ENCODE measurements around the gene TRPC4.

Gene TRPC4

DNA sequence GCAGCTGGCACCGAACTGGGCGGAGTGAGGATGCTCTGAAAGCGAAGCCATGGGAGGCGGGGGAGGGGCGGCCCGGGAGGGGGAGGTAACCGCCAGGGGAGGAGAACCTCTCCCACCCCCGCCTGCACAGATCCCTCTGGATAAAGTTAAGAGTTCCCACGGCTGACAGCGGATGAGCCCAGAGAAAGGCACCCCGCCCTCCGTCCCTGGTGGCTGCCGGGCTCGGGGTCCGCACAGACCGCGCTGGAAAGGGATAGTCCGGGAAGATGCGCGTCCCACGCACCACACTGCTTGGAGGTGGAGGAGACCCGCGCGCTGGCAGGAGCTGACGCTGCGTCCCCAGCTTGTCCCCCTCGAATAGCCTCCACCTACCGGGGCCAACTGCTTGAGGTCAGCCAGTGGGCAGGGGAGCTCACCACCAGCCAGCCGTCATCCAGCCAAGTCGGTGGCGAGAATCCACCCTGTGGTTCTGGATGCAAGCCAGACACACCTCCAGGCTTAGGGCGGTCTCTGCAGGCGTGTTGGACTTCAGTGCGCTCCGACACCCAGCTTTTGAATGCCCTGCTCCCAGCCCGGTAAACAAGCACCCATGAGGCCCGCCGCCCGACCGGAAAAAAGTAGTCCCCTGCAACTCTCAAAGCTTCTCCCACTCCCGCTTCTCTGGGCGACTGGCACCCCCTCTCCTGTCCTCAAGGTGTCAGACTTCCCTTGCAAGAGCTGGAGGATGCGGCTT, at the start of gene TRPC4:
Gene TRPC4, minus strand, starts transcription at position 17 of the 733 bp plus-strand sequence. CDS start 86,439 bp downstream, outside the sequence.
- in situ Hi-C loops (cut with MboI; ENCODE audit: low sequenced_read_pairs), result no loop called here

DNA sequence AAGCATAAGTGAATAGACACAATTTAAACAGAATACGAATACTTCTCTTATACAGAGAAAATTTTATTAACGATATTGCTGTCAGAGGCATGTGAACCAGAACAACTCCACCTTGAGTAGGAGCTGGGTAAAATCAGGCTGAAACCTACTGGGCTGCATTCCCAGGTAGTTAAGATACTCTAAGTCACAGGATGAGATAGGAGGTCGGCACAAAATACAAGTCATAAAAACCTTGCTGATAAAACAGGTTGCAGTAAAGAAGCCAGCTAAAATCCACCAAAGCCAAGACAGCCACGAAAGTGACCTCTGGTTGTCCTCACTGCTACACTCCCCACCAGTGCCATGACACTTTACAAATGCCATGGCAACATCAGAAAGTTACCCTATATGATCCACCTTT, 49.2 kb upstream of the TRPC4 start:
- in situ Hi-C loops (cut with MboI; ENCODE audit: low sequenced_read_pairs), result no loop called here

DNA sequence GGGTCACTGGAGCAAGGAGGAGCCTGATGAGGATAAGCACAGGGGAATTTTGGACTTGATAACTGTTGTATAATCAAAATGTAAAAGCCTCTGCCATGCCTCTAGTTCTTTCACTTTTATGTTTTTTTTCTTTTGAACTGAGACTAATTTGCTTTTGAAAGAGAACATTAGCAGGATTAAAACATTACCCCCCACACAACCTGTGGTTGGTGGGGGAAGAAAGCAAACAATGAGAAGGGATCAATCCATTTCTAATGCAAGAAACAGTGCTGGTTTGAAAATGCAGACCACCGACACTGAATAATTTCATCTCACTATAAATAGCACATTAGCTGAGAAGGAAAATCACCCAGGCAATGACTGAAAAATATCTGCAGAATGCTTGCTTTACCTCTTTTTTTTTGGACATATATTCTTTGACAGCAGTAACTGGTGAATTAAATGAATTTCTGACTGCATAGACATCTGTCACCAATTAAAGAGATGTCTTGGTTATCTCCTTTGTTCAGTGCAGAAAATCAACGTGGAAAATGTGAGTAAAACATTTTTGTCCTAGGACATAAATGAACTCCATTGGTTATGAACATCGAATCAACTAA, 48.6 kb upstream of the TRPC4 start:
- in situ Hi-C loops (cut with MboI; ENCODE audit: low sequenced_read_pairs), result no loop called here

DNA sequence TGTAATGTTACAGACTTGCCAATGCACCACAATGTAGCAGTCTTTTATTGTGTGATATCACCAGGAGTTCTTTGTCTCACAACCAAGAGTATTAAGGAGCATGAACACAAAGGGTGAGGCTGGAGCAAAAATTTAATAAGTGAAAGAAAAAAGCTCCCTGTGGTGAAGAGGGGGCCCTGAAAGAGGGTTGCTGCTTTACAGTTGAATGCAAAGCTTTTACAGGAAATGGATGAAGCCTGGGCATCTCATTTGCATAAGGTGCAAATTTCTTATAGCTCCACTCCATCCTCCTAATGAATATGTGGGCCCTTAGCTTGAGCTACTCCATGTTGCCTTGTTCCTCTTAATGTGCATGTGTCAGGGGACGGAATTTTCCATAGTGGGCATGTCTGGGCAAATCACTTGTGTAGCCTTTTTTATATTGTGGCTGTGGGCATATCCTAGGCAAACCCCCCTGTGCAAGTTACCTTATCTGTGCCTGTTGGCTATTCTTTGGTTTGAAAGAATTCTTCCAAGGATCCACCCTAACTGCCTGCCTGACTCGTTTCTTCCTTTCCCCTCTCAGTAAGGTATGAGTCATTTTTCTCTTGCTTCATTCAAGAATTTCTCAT, 45.3 kb upstream of the TRPC4 start:
- in situ Hi-C loops (cut with MboI; ENCODE audit: low sequenced_read_pairs), result no loop called here

DNA sequence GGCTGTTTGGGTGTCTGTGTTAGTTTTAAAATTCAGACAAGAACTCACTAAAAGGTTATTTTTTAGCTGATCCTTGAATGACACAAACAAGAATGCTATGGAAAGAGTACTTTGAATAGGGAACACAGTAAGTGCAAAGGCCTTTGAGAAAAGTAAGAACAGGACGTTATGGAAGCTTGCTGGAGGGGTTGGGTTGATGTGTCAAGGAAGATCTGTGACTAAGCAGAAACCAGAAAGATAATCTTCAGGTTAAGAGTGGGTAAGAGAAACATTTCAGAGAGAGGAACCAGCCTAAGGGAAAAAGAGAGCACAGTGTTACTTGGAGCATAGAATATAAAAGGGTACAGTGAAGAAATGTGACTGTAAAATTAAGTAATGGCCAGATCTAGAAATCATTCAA, 41.2 kb upstream of the TRPC4 start:
- in situ Hi-C loops (cut with MboI; ENCODE audit: low sequenced_read_pairs), result no loop called here

DNA sequence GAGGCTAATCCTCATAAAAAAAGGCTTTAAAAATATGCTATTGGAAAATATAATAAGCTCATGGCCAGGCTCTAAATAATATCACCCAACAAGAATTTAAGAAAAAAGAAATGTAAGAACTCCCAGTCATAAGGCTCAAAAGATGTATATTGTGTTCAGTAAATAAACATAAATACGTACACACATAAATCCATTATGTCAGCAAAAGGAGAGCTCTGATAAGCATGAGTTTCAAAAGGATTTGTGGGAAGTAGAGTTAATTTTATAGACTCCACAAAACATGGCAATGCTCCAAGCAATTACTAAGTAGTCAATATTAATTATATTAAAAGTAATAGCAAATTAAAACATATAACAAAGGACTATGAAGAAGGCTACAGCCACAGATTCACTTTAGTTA, 37.3 kb upstream of the TRPC4 start:
- in situ Hi-C loops (cut with MboI; ENCODE audit: low sequenced_read_pairs), result no loop called here

DNA sequence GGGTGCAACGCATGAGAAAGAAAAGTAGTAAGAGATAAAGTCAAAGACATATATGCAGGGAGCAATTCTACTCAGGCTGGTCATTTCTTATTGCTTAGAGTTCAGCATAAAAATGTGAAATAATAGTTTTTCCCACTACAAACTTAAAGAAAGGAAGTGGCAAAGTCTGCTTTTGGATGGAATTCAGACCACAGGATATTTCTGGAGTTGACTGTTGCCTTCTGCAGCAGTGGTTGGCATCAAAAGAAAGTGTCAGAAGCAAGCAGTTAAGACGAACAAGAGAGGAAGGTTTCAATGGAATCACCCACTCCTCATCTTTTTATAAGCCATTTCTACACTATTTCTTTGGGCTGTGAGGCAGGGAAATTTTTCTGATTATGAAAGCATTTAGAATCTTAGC, 36.2 kb upstream of the TRPC4 start:
- in situ Hi-C loops (cut with MboI; ENCODE audit: low sequenced_read_pairs), result no loop called here

DNA sequence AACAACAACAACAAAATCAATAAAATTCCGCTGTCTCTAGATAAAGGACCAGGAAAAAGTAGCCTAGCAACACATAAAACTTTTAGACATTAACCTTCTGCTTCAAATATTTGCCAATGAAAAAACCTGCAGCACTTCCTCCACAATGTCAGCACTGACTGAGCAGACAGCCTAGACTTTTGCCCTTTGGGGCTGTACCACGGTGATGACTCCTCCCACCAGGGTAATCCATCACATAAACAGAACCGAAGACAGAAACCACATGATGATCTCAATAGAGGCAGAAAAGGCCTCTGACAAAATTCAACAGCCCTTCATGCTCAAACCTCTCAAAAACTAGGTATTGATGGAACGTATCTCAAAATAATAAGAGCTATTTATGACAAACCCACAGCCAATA, 30.2 kb upstream of the TRPC4 start:
- in situ Hi-C loops (cut with MboI; ENCODE audit: low sequenced_read_pairs), result no loop called here

DNA sequence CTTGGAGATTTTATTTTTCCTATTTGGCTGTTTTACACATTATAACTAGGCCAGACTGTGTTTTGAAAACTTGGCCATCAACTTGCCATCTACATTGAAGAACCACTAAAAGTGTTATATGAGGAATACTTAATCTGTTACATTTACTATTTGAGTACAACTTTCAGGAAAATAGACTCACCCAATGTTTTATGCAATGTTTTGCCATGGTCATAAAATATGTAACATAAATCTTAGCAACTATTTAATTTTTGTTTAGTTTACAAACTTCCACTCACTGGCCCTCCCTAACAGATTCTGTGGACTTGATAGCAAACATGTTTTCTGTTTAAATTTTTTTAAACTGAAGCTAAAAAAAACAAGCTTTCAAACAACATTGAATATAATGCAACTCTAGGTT, 23.7 kb upstream of the TRPC4 start:
- in situ Hi-C loops (cut with MboI; ENCODE audit: low sequenced_read_pairs), result no loop called here

DNA sequence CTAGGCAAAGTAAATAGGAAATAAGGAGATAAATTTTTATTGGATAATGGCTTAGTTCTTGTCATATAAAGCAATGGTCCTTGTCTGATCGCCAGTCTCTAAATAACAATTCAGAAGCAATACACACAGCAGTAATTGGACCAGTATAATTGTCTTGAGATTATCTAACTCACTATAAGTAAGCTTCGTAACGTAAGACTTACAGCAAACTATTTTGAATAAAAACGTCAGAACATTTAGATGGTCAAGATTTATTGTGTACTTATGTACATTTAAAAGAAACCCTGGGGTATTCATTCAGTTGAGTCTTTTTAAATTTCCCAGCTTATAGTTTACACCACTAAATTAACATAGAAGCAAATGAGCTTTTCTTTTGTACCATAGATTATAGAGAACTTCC, 20.2 kb upstream of the TRPC4 start:
- in situ Hi-C loops (cut with MboI; ENCODE audit: low sequenced_read_pairs), result no loop called here

DNA sequence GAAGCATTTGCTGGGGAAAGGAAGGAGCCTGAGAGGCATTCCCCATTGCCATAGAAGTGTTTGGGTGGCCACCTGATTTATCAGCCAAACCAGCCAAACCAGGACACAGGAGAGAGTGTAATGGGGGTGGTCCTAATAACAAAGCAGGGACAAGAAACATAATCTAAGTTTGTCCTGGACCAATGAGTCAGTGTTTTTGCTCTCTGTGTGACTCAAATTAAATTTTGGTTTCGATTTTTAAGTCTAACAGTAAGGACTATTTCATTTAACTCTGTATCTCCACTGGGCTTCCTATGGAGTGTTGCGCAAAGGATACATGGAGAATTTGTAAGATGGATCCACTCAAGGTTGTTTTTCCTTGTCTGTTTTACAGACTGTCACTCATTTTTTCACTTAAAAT, 19.5 kb upstream of the TRPC4 start:
- in situ Hi-C loops (cut with MboI; ENCODE audit: low sequenced_read_pairs), result no loop called here

DNA sequence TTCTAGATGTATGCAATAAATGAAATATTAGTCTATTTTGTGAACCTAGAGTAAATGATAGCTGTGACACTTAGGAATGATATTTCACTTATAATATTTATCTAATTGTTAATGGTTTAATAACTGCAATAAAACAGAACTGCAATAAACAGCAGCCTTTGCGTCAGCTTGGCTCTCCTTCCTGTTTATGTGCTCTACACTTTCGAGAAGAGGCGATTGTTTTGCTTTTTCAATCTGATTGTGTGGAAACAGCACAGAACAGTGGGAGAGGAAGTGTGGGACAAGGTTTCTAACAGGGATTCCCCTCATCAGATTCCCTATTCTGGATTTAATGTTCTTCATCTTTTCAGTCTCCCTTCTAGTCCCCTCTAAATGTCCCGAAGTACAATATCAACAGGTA, 17.3 kb upstream of the TRPC4 start:
- in situ Hi-C loops (cut with MboI; ENCODE audit: low sequenced_read_pairs), result no loop called here

DNA sequence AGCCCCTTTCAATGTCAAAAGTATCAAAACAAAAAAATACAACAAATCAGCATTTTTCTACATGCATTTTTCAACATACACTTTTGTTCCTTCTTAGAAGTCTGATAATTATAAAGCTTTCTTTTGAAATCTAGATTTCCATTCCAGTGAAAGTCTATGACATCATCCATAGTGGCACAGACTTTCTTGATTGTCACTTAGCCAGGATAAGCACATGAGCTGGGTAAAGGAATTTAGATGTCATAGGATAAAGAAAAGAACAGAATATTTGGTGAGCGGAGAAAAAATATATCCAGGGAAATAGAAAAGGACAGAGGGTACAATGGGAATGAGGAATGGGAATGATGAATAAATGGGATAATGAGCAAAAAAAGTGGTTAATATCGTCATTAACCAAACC, 15.1 kb upstream of the TRPC4 start:
- in situ Hi-C loops (cut with MboI; ENCODE audit: low sequenced_read_pairs), result no loop called here

DNA sequence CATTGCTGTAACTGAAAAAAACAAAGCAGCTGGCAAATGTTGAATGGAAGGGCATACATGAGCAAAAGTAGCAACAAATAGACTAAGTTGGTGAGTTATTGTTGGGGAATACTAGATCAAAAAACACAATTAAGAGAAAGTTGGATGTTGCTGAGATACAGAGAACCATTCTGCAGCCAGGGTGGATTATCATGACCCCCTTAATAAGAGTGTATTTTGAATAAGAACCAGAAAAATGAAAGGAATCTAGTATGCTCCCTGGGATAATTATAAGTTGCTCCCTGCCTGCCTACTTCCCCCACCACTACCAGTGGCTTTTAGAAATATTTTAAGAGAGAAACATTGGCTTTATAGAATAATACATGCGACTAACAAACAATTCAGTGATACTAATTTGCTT, 14.5 kb upstream of the TRPC4 start:
- in situ Hi-C loops (cut with MboI; ENCODE audit: low sequenced_read_pairs), result no loop called here

DNA sequence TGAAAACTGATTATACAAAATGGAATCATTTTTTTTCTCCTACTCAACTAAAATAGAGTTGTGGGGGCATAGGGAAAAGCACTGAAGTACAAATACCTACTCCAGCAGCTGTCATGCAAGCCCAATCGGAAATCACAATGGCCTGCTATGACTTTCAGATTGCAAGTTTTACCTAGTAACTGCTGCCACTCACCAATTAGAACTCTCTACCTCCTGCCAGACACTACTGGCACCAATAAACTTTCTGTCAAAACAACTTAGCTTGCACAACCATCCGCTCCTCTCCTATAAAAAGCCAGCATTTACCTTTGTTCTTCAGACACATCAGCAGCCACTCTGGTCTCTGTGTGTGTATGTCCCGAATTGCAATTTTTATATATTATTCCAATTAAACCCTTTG, 9.3 kb upstream of the TRPC4 start:
- in situ Hi-C loops (cut with MboI; ENCODE audit: low sequenced_read_pairs), result no loop called here

DNA sequence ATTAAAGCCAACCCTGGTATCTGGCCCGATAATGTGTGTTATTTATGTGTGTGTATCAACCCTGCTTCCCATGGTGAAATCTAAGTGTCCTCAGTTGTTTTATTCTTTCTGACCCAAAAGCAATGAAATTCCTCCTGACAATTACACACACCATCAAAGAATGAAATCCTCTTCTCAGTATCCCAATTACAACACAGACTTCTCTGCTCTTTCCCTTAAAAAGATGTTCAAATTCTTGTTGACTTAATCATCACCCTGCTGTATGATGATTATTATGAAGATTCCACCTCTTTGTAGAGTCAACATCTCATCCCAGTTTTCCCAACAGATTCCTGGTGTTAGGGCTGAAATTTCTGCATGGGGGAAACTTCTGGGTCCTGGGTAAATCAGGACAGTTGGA, 8.9 kb upstream of the TRPC4 start:
- in situ Hi-C loops (cut with MboI; ENCODE audit: low sequenced_read_pairs), result no loop called here

DNA sequence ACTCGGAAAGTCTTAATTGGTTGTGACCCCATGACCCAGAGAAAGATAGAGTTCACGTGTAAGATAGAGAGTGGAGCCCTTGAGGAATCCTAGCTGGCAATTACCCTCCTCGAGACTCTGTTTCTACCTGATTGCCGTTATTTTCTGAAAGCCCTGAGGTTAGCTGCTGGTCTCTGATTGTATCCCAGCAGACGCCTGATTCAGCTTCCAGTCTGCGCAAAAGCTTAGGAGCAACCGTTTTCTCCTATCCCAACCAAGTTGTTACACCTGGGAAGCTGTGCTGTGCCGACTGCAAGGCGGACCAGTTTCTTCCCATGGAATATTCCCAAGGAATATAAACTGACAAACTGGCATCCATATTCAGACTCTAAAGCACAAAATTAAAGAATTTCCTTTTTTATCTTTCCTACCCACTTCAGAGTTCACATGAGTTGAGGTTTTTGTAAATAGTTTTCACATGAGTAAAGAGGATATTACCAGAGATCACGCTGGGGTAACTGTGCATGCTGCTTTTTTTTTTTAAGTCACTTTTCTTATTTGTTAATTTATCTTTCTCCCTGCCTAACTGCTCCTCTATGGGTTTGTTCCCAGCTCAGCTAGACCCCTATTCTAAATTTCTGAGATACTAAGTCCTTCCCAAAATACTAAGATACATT, 1.5 kb upstream of the TRPC4 start:
- in situ Hi-C loops (cut with MboI; ENCODE audit: low sequenced_read_pairs), result no loop called here

DNA sequence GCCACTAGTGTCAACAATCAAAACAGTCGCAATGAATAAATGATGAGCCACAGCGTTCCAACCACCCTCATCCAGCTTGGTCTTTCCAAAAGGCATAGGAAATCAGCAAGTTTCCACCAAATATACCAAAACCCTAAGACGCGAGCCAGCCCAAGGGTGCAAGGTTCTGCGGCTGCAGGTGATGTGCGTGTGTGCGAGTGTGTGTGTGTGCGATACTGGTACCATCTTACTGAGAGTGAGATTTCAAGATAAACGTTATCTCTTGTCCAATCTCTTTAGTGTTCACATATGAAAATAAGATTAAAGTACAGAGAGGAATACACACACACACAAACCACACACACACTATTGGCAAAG, 895 bp upstream of the TRPC4 start:
- in situ Hi-C loops (cut with MboI; ENCODE audit: low sequenced_read_pairs), result no loop called here

DNA sequence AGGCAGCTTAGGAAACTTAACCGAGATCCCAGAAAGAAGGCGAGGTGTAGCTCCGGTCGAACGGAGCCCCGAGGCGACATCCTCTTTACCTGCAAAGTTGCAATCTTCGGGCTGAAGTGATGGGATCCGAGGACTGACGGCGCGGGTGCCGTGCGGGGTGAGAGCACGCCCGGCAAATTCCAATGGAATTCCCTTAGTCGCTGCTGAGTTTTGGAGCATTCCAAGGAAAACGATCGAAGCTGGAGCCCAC, 141 bp downstream of the TRPC4 start:
- in situ Hi-C loops (cut with MboI; ENCODE audit: low sequenced_read_pairs), result no loop called here

DNA sequence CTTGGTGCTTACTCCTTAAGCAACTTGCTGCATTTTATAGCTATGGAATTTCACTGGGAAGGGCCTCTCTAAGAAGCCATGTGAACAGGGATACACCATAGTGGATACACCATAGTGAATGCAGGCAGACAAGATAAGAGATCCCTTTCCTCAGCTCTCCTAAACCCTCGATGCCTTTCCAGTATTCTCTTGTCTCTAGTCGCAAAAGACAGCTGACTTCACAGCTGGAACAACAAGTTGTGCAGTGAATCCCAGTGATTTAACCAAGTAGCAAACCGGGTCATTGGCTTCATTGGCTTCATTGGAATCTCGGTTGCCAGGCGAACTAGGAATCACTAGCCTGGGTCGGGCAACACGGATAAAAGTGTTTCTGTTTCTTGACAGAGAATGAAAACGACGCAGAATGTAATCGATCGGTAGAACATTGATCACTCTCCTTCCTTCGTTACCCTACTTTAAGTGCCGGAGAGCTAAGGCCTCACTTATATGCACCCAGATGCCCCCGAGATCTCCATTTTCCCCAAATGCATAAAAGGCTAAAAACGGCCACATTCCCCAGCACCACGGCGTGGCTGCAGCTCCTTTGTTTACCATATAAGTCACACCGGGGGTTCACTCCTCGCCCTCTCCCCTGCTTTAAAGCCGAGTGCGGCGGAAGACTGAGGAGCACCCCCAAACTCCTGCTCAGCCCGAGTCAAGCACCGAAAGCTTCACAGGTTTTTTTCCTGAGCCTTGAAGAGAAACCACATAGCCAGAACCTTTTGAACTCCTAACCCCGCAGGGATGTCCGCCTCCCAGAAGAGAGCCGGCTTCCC, 674 bp downstream of the TRPC4 start:
- in situ Hi-C loops (cut with MboI; ENCODE audit: low sequenced_read_pairs), result no loop called here

DNA sequence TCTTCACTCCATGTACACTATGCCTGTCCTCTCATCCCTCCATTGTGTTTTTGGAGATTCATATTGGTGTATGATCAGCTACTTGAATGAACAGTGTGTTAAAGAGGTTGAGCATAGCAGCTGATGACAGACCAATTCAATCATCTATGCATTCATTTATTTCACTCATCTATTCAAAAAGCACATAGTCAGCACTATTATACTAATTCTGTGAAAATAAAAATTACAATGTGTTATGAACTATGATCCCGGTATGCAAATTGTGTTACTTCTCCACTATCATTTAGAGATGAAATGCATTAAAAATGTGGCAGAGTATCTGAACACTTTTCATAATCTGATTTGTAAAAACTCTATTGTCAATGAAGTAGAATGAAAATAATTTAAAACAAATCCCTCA, 5.9 kb downstream of the TRPC4 start:
- in situ Hi-C loops (cut with MboI; ENCODE audit: low sequenced_read_pairs), result no loop called here

DNA sequence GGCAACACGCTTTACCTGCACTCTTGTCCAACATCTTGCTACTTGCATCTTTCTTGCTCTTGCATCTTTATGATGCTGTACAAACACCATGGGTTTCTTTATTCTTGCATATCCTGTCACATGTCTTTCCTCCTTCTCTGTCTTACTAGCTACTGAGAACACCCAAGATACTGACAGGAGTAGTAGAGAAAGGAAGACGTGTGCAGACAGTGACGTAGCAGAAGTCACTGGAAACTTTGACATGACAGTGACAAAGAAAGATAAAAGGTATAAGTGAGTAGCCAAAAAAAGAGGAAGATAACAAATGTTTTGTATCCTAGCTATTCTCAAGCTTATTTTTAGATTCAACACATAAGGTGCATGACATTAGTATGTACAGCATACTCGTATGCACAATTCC, 34.2 kb downstream of the TRPC4 start:
- in situ Hi-C loops (cut with MboI; ENCODE audit: low sequenced_read_pairs), result no loop called here

All from HL-60/S4 (cell line).